Sigmoid colon (tissue), 4 donors: ENCODE measurements around the gene PIP4K2C.

Experiments used
- EP300 ChIP-seq, 4 donors: sonication (generic); formaldehyde crosslinking; IDR thresholded peaks; one replicate each; pipeline ENCODE4 v1.6.1; 2017; ENCODE audit warnings: antibody characterized with exemption in 4 of 4
- POLR2A ChIP-seq, 2 donors: fragments of 450-650 bp; IDR thresholded peaks; one replicate each; pipeline ENCODE4 v1.6.1; 2016; ENCODE audit warnings: antibody characterized with exemption in 2 of 2, mild to moderate bottlenecking in 2 of 2, moderate library complexity in 2 of 2
- POLR2AphosphoS5 ChIP-seq, 4 donors: sonication (generic); formaldehyde crosslinking; IDR thresholded peaks; one replicate each; pipeline ENCODE4 v1.6.1; 2017; ENCODE audit warnings: antibody characterized with exemption in 4 of 4
- TF ChIP-seq, protein P1 (sequence below), 4 experiments: fragments of 450-650 bp in 3 of 4; fragments of 200-600 bp in 1 of 4; IDR thresholded peaks; one replicate each; pipeline ENCODE4 v1.5.1; 2016 to 2019; ENCODE audit warnings: antibody characterized with exemption in 4 of 4, mild to moderate bottlenecking in 3 of 4, moderate library complexity in 2 of 4

DNA sequence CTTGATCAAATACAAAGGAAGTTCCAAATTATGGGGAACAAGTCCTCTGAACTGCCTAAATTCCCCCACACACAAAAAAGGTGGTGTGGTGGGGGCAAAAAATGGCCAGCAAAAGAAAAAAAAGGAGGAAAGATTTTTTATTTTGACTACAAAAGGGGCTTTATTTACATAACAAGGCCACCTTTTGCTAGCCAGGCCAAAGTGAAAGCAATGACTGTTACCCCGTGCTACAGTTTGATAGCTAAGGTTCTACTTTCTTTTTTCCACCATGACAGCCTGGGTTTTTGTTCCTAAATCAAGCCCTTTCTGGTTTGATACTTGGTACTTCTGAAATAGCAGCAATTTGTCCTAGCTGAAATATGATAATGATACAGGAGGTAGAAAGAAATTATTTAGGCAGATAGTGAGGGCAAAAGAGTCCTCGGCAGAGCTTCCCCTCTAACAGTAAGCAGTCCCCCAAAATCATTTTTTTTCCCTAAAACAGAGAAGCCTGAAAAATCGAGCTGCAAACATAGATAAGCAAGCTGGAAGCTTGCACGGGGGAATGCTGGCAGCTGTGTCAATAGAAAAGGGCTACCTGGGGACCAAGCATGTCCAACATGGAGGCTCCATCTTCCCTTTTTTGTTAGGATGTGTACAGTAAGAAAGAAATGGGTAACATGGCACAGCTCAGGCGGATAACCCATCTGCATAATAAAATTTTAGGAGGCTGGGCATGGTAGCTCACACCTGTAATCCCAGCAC lies 50.9 kb downstream of the PIP4K2C start:
- TF ChIP-seq, protein P1, sequence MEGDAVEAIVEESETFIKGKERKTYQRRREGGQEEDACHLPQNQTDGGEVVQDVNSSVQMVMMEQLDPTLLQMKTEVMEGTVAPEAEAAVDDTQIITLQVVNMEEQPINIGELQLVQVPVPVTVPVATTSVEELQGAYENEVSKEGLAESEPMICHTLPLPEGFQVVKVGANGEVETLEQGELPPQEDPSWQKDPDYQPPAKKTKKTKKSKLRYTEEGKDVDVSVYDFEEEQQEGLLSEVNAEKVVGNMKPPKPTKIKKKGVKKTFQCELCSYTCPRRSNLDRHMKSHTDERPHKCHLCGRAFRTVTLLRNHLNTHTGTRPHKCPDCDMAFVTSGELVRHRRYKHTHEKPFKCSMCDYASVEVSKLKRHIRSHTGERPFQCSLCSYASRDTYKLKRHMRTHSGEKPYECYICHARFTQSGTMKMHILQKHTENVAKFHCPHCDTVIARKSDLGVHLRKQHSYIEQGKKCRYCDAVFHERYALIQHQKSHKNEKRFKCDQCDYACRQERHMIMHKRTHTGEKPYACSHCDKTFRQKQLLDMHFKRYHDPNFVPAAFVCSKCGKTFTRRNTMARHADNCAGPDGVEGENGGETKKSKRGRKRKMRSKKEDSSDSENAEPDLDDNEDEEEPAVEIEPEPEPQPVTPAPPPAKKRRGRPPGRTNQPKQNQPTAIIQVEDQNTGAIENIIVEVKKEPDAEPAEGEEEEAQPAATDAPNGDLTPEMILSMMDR (IDR thresholded peaks at IDR 0.05): no peak
- no peak for TF ChIP-seq POLR2AphosphoS5 (IDR thresholded peaks at IDR 0.05)
- TF ChIP-seq POLR2A (IDR thresholded peaks at IDR 0.05): no peak
- TF ChIP-seq EP300 (IDR thresholded peaks at IDR 0.05): no peak
